ENCODE measurements around the gene PHACTR3.

DNA sequence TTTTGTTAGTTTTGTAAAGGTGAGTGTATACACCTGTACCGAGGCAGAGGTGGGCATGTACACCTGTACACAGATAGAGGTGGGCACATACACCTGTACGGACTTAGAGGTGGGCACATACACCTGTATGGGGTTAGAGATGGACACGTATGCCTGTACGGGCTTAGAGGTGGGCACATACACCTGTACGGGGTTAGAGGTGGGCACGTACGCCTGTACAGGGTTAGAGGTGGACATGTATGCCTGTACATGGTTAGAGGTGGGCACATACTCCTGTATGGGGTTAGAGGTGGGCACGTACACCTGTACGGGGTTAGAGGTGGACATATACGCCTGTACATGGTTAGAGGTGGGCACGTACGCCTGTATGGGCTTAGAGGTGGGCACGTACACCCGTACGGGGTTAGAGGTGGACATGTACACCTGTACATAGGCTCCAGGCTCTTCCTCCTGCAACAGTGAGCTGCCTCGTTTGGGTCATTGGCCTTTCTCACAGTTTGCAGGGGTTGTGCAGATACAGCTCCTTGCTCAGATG, 63.7 kb downstream of the PHACTR3 start:
- no peak for TF ChIP-seq CTCF (optimal IDR thresholded peaks at IDR 0.05 in 1 of 3, IDR thresholded peaks at IDR 0.05 in 1 of 3, conservative IDR thresholded peaks at IDR 0.05 in 1 of 3; ENCODE audit: extremely low read depth in 1 of 3, insufficient read depth in 2 of 3, low read length in 3 of 3)
- TF ChIP-seq EZH2 (IDR thresholded peaks at IDR 0.05; ENCODE audit: low read length), result no peak
